SIG-M5 treated with dmso at 0.1 percent for 504 hours (cell line): ENCODE results near the gene CMTM4.
"Not testable (repeated sequence)": the region's sequence is repeated elsewhere in the genome, so short reads cannot be mapped to it uniquely, and the experiment has no call there.

Source experiments
- DNase-seq: peaks from one replicate; lab custom pipeline; 2025; ENCODE audit not compliant: unreplicated experiment; lab: John Stamatoyannopoulos, UW

The CMTM4 gene

DNA sequence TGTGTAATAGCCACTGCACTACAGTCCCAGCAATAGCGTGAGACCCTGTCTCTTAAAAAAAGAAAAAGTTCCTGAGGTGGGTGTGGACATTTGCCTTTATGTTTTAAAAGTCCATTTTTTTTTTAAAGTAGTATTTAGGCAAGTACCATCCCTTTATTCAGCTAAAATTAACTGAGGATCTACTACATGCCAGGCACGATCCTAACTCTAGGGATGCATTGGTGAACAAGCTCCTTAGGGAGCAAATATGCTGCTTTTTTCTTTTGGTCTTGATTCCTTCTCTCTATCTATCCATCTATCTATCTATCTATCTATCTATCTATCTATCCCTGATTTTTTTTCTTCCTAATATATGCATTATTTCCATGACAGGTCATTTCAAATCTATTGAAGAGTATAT lies 47.4 kb downstream of the CMTM4 start:
- DNase-seq: no peak

DNA sequence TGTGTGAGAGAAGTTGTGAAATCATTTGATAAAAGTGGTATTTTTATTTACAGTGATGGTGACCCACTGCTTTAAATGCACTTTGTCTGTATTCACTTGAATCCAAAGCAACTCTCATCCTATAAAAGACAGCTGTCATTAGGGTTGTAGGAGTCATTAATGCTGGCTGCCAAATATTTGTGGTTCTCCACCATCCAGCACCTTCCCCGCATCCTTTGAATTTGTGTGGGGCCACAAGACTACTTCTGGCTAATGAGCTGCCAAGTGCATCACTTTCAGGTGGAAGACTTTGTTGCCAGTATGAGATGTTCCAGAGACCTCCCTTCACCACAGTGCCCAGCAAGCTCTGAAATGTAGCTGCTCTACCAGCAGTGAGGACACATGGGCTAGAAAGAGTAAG lies 48.7 kb downstream of the CMTM4 start:
- no peak for DNase-seq

DNA sequence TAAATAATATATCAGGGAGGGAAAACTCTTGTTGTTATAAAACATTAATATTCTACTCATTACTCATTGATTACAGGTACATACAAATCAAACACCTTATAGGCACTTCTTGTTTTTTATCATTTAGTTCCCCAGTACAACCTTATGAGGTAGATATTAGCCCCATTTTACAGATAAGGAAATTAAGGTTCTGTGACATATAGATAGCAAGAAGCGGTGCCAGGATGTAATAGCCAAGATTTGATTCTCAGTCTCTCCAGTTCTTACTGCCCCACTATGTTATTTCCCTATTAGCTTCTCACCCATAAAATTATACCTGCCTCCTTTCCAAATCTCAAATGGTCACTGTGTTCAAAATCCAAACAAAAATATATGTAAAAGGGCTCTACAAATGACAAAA lies 55.2 kb downstream of the CMTM4 start:
- no peak for DNase-seq

DNA sequence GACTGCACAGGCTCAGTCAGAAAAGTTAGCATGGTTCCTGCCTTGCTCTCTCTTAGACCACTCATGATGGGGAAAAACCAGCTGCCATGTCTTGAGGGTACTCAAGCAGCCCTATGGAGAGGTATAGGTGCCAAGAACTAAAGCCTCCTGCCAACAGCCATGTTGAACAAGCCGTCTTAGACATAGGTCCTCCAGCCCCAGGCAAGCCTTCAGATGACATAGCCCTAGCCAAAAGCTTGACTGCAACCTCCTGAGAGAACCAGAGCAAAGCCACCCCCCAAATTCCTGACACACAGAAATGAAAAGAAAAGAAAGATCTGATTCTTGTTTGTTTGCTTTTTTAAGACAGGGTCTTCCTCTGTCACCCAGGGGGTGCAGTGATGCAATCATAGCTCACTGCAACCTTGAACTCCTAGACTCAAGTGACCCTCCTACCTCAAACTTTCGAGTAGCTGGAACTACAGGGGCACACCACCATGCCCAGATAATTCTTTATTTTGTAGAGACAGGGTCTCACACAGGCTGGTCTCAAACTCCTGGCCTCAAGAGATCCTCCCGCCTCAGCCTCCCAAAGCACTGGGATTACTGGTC lies 55.7 kb downstream of the CMTM4 start:
- DNase-seq: no peak

DNA sequence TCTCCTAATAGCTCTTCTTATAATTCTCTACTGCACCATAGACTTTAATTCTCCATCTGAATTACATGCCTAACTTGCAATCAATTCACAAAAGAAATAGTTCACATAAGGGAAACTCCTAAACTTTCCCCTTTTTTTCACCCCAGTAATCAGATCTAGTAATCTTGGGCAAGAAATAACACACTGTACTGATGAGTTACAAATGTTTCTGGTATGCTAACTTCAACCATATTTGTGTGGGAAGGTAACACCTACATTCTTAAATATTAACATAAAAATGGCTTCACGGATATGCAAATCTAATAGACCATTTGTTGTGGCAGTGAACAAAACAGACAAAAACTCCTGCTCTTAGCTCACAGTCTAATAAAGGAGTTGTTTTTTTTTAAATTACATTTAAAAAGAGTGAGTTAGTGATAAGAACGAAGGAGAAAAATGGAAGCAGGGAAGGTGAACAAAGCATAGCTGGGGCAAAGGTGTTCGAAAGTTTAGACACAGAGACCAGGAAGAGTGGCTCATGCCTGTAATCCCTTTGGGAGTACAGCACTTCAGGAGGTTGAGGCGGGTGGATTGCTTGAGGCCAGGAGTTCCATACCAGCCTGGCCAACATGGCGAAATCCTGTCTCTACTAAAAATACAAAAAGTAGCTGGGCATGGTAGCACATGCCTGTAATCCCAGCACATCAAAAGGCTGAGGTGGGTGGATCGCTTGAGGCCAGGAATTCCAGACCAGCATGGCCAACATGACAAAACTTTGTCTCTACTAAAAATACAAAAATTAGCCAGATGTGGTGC lies 57.3 kb downstream of the CMTM4 start:
- DNase-seq: no peak

DNA sequence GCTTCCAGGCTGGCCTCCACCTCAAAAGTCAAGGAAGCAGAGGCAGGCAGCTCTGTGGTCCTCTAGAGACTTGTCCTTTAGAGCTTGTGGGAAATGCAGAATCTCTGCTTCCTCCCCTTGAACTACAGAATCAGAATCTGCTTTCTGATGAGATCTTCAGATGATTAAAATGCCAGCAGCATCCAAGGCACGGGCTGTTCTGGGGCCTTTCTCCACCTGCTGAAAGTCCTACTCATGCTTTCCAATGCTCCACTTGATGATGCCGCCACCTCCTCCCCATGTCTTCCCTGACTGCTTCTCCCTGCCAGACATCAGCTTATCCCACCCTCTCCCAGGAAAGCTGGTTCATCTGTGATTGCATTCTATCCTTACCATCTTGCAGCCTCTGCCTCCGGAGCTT lies 58.7 kb downstream of the CMTM4 start:
- DNase-seq: no peak

DNA sequence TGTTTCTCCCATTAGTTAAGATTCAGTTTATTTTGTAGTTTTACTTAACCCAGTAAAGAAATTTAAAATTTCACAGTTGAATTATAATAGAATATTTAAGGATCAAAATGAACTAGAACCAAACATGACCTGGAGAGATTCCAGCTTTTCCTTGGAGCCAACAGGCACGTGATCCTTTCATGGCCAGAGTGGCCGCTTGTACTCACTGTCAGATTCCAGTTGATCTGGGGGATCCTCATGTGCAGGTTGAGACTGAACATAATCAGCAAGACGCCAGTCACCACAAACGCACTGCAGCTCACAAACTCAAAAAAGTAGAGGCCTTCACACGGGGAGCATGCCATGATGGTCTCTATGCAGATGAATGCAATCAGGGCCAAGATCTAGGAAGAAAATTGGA lies 60.3 kb downstream of the CMTM4 start:
- DNase-seq: no peak

DNA sequence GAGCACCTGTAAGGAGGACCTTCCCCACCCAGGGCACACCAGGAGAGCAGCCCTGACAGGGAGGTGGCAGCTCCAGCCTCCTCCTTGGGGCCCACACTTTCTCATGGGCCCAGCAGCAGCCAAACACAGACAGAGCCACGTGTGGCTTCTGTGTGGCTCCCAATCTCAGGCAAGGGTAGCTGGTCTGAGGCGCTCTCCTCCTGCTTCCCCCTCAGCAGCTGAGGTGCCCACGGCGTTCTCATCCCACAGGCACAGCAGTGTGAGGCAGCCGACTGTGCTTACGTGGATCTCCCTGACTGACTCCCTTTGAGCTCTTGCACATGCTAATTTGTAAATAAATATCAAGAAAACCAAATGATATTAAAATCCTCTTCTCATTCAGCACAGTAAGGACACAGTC lies 61.1 kb downstream of the CMTM4 start:
- DNase-seq: no peak

DNA sequence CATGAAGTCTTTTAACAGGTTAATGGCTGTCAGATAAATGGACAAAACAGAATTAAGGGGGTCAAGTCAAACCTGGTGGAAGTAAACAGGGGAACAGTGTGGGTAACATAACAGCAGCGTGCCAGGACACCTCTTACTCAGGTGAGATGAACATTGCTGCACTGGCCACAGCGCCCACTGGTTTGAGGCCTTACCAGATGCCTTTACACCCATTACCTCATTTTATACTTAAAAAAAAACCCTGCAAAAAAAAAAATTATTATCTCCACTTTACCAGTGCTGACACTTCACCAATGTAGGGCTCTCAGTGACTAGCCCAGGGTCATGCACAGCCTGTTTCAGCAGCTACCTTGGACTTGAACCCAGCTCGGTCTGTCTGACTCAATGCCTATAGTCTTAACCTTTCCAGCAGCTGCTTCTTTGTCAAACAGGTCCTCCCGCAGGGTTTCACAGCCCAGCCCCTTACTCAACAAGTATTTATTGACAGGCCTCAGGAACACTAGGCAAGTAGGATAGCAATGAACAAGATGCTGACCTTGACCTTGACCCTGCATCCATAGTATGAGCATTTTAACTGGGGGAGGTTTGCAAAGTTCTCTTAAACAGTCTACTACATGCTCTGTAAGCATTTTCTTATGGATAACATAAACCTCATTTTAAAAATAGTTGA lies 61.9 kb downstream of the CMTM4 start:
- DNase-seq: no peak

DNA sequence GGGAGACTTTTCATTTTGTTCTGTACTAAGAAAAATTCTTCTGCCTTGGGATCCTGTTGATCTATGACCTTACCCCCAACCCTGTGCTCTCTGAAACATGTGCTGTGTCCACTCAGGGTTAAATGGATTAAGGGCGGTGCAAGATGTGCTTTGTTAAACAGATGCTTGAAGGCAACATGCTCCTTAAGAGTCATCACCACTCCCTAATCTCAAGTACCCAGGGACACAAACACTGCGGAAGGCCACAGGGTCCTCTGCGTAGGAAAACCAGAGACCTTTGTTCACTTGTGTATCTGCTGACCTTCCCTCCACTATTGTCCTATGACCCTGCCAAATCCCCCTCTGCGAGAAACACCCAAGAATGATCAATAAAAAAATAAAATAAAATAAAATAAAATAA lies 65.0 kb downstream of the CMTM4 start:
- not testable (repeated sequence) for DNase-seq

DNA sequence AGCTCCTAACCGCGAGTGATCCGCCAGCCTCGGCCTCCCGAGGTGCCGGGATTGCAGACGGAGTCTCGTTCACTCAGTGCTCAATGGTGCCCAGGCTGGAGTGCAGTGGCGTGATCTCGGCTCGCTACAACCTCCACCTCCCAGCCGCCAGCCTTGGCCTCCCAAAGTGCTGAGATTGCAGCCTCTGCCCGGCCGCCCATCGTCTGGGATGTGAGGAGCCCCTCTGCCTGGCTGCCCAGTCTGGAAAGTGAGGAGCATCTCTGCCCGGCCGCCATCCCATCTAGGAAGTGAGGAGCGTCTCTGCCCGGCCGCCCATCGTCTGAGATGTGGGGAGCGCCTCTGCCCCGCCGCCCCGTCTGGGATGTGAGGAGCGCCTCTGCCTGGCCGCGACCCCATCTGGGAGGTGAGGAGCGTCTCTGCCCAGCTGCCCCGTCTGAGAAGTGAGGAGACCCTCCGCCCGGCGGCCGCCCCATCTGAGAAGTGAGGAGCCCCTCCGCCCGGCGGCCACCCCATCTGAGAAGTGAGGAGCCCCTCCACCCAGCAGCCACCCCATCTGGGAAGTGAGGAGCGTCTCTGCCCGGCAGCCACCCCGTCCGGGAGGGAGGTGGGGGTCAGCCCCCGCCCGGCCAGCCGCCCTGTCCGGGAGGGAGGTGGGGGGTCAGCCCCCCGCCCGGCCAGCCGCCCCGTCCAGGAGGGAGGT lies 65.8 kb downstream of the CMTM4 start:
- not testable (repeated sequence) for DNase-seq

DNA sequence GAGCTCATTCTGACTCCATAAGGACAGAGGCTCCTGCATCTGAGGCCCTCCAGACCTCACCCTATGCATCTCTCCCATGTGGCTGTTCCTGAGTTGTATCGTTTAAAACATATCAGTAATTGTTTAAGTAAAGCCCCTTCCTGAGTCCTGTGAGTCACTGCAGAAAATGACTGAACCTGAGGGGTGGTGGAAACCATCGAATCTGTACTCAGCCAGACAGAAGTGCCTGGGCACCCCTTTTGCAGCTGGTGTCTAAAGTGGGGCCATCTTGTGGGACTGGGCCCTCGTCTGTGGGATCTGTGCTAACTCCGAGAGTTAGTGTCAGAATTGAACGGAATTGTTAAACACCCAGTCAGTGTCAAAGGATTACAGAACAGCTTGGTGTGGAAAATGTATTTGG lies 66.7 kb downstream of the CMTM4 start:
- no peak for DNase-seq

DNA sequence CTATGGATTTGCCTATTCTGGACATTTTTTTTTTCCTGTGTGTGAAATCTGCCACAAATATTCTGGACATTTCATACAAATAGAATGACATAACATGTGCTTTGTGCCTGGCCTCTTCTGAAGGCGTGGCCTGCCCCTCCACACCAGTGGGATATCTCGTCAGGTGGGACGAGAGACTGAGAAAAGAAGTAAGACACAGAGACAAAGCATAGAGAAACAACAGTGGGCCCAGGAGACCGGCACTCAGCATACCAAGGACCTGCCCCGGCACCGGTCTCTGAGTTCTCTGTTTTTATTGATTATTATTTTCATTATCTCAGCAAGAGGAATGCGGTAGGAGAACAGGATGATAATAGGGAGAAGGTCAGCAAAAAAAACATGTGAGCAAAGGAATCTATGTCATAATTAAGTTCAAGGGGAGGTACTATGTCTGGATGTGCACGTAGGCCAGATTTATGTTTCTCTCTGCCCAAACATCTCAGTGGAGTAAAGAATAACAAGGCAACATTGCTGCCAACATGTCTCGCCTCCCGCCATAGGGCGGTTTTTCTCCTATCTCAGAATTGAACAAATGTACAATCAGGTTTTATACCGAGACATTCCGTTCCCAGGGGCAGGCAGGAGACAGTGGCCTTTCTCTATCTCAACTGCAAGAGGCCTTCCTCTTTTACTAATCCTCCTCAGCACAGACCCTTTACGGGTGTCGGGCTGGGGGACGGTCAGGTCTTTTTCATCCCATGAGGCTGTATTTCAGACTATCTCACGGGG lies 68.7 kb downstream of the CMTM4 start:
- DNase-seq: not testable (repeated sequence)

DNA sequence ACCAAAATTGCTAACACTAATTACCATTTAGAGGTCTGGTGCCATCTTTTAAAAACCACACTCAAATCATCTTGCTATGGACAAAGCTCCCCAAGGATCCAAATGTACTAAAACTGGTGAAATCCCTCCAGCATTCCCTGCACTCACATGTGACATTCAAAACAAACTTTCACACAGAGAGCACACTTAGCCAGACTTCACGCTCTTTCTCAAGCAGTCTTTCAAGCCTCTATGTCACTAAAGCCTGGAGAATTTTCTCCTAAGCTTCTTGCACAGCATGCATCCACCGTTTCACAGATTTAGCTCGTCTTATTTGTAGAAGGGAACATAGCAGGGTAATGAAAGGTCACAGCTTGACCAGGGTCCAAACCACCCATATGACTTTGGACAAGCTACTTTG lies 72.8 kb downstream of the CMTM4 start:
- DNase-seq: no peak

DNA sequence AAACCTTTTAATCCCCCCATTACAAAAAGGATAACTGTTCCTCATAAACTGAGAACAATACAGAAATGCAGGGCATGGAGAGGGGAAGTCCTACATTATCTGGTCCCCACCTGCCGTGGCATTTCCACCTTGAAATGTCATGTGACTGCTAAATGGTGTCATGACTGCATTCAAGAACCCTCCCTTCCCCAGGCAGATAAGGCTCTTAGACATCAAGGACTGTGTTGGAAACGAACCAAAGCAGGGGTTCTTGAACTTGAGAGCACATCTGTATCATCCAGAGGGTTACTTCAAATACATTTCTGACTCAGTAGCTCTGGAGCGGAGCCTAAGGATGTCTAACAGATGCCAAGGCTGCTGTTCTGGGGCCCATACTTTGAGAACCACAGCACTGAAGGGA lies 73.7 kb downstream of the CMTM4 start:
- DNase-seq: no peak

DNA sequence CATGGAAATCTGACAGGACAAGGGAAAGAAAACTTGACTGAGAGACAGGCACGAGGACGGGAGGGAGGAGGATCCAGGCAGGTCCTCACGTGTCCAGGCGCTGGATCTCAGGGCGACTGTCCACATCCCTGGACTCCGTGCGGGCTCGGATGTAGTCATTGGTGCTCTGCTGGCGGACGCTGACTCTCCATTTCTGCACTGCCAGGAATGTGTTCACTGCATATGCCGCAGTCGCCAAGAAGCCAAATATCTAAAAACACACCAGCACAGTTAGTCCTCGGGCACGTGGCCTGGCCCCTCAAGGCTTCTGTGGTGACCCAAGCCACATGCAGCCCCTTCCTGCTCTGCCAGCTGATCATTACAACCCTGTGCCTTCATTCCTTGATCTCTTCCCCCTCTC lies 74.6 kb downstream of the CMTM4 start:
- DNase-seq: no peak

DNA sequence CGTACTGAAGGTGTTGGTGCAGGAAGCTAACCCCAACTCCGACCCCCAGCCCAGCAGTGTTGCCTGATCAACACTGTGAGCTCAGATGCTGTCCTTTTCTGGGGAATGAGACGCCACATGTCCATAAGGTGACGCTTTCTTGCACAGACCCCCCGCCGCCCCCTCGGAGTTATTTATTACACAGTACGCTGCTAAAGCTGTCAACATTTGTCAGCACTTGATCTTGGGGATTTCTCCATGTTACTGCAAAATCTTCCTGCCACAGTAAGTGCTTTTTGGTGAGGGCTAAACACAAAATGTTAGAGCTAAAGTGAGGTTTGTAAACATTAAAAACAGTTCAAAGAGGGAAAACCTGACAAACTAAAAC lies 76.1 kb downstream of the CMTM4 start:
- DNase-seq: no peak

DNA sequence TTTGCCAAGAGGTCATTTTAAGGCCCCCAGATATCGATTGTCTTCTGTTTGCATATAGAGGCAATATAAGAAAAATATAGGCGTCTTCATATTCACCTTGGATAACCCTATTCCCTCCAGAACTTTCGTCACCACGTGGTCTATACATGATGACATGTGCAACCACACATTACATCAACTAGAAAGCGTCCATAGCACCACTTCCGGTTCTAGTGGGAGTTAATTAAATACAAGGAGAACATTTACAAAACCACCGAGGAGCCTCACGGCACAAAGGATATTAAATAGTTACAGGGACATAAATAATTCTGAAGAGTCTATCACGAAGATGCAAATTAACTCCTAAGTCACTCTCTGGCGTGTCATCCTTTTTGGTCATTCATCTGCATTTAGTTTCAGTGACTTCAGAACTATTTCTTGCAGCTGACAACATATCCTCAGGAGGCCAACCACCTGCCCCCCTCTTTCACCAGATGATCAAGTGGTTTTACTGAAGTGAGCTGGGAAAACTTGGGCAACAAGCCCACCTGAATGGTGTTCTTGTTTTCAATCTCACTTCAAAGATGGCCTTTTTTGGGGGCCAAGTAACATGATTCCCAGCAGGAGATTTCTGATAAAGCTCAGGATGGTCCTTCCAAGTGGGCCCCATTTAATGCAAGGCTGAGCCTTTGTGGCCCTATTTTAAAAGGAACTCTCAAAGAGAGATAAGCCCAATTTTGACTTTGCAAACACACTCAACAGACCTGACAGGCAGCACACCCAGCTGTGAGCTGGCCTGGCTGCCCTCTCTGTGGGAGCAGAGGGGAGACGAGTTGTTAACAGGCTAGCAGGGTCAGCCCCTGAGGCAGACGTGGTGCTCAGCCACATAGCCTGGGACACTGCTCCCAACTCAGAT lies 76.8 kb downstream of the CMTM4 start:
- DNase-seq: peak; percentile 48

DNA sequence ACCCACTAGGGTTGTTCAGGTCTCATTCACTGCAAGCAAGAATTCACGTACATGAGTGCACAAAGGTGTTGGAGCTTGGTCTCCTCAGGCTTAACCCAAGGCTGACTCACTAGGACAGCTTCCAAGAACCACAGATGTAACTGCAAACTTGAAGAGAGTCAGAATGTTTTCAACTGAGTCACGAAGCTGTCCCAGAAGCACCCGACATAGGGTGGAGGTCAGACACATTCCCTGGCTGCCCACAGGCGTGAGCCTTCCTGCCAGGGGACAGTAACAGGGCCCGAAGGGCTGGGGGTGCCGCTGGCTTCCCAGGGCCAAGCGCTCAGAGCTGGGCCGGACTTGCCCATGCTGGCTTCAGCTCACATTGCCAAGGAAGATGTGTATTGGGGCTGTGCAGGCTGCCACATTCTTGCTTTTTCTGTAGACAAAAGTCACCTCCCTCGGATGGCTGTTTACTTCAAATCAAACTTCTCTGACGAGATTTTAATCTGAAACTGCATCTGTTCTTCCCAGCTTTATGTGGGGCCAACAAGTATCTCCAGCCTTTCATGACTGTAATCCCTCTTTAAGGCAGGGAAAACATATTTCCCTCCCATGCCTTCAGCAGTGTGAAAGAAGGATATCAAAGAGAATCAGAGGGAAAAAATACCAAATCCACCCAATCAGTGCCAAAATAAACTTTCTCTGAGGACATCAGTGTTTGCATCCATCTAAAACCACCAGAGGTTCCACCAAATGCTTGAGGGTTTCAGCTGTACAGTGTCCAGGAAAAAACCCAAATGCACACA lies 77.8 kb downstream of the CMTM4 start:
- DNase-seq: no peak
